H1 (cell line): ENCODE results near the gene NUCB1. TPM values are rescaled to one million over a fixed set of nuclear protein-coding genes. Genes with fewer than 3 reads are reported as not detected.

Experiments
- CTCF ChIA-PET: fragments of 300-600 bp; sonication (Branson Sonifier 250); formaldehyde crosslinking; loops from one replicate; lab custom pipeline; 2021; ENCODE audit not compliant: partially characterized antibody; lab: Charles Lee
- POLR2A ChIA-PET: fragments of 300-600 bp; sonication (Branson Sonifier 250); formaldehyde crosslinking; loops from one replicate; lab custom pipeline; 2021; ENCODE audit warnings: inconsistent platforms; ENCODE audit not compliant: partially characterized antibody; lab: Charles Lee
- DNase-seq, 2 experiments: peaks; one replicate each; pipeline versions ENCODE4 v3.0.0 to v3.0.0-alpha.2; 2010 to 2022; ENCODE audit warnings: low spot score in 2 of 2, low read depth in 1 of 2, mixed read lengths in 1 of 2
- FAIRE-seq: peaks from 2 replicates; lab custom pipeline; 2011; peaks lifted over from hg19 to GRCh38; lab: Jason Lieb, UNC
- H2AFZ ChIP-seq: 2 replicates; pipeline ENCODE4 v1.8.1; 2012; ENCODE audit warnings: low read length, inconsistent platforms
- H2AK5ac ChIP-seq: 2 replicates; pipeline ENCODE4 v1.6.1; 2013; ENCODE audit warnings: low read depth, low read length
- H2BK120ac ChIP-seq: replicated peaks from 2 replicates; pipeline ENCODE3; 2013; ENCODE audit warnings: low read depth, low read length, inconsistent platforms
- H2BK12ac ChIP-seq: 2 replicates; pipeline ENCODE4 v1.6.1; 2013; ENCODE audit warnings: low read depth, low read length
- H2BK15ac ChIP-seq: 2 replicates; pipeline ENCODE4 v1.6.1; 2013; ENCODE audit warnings: low read length
- H2BK20ac ChIP-seq: 2 replicates; pipeline ENCODE4 v1.6.1; 2013; ENCODE audit warnings: low read length
- H2BK5ac ChIP-seq: 2 replicates; pipeline ENCODE4 v1.6.1; 2013; ENCODE audit warnings: low read depth, low read length
- H3K14ac ChIP-seq: 2 replicates; pipeline ENCODE4 v1.6.1; 2013; ENCODE audit warnings: inconsistent platforms; ENCODE audit not compliant: insufficient read length
- H3K18ac ChIP-seq: 2 replicates; pipeline ENCODE4 v1.6.1; 2013; ENCODE audit warnings: low read length; ENCODE audit errors: extremely low read depth
- H3K23ac ChIP-seq: 2 replicates; pipeline ENCODE4 v1.6.1; 2013; ENCODE audit warnings: inconsistent platforms; ENCODE audit not compliant: insufficient read length
- H3K23me2 ChIP-seq: 2 replicates; pipeline ENCODE4 v1.6.1; 2013; ENCODE audit warnings: low read depth, low read length
- H3K27ac ChIP-seq: 2 replicates; pipeline ENCODE4 v1.6.1; 2011; ENCODE audit warnings: low read depth, low read length, inconsistent platforms
- H3K27me3 ChIP-seq, 4 experiments: replicated peaks in 1 of 4; 1 replicate in 1 of 4; 2 replicates in 3 of 4; pipeline versions ENCODE4 v1.6.1 to v1.8.1; 2011 to 2013; ENCODE audit warnings: low read length in 3 of 4, mild to moderate bottlenecking in 3 of 4, inconsistent platforms in 2 of 4, mixed read lengths in 2 of 4, moderate library complexity in 1 of 4; ENCODE audit not compliant: control insufficient read depth in 3 of 4, insufficient read depth in 3 of 4; ENCODE audit errors: extremely low read depth in 1 of 4
- H3K36me3 ChIP-seq, 4 experiments: 2 replicates each; pipeline versions ENCODE4 v1.6.1 to v1.8.1; 2011 to 2013; ENCODE audit warnings: mild to moderate bottlenecking in 4 of 4, low read length in 3 of 4, moderate library complexity in 2 of 4, control low read depth in 1 of 4, inconsistent platforms in 1 of 4; ENCODE audit not compliant: insufficient read depth in 4 of 4, control insufficient read depth in 2 of 4
- H3K4ac ChIP-seq: replicated peaks from 2 replicates; pipeline ENCODE3; 2013; ENCODE audit warnings: low read length, low read depth, mixed read lengths, inconsistent platforms; ENCODE audit not compliant: insufficient read length
- H3K4me1 ChIP-seq, 4 experiments: replicated peaks in 1 of 4; 1 replicate in 1 of 4; 2 replicates in 3 of 4; pipeline versions ENCODE4 v1.6.1 to v1.8.1; 2011 to 2013; ENCODE audit warnings: low read length in 3 of 4, inconsistent platforms in 2 of 4, mixed read lengths in 1 of 4; ENCODE audit not compliant: insufficient read depth in 4 of 4, control insufficient read depth in 3 of 4
- H3K4me2 ChIP-seq, 2 experiments: 2 replicates each; pipeline versions ENCODE4 v1.6.1 to v1.8.1; 2011 to 2013; ENCODE audit warnings: low read depth in 2 of 2, low read length in 2 of 2, control low read depth in 1 of 2, inconsistent platforms in 1 of 2, mild to moderate bottlenecking in 1 of 2; ENCODE audit not compliant: insufficient read depth in 1 of 2
- H3K4me3 ChIP-seq, 4 experiments: fragments of 200-600, 300-600 bp in 1 of 4; sonication (generic), shearing (Covaris generic), sonication (Bioruptor Twin) in 1 of 4; 2 replicates each; pipeline versions ENCODE4 v1.5.1 to v1.8.1; 2011 to 2016; ENCODE audit warnings: low read length in 4 of 4, low read depth in 3 of 4, control low read depth in 2 of 4, inconsistent platforms in 2 of 4, mild to moderate bottlenecking in 2 of 4, mixed read lengths in 1 of 4, moderate library complexity in 1 of 4; ENCODE audit not compliant: insufficient read depth in 2 of 4; ENCODE audit errors: extremely low read depth in 1 of 4
- H3K56ac ChIP-seq: replicated peaks from 2 replicates; pipeline ENCODE3; 2013; ENCODE audit warnings: low read depth, mild to moderate bottlenecking, mixed read lengths, low read length, inconsistent platforms; ENCODE audit not compliant: insufficient read length
- H3K79me1 ChIP-seq: 2 replicates; pipeline ENCODE4 v1.6.1; 2013; ENCODE audit warnings: low read depth, low read length, control low read depth
- H3K79me2 ChIP-seq, 2 experiments: 2 replicates each; pipeline versions ENCODE4 v1.6.1 to v1.8.1; 2012 to 2013; ENCODE audit warnings: low read length in 2 of 2, mild to moderate bottlenecking in 2 of 2, inconsistent platforms in 1 of 2; ENCODE audit not compliant: insufficient read depth in 2 of 2, control insufficient read depth in 1 of 2
- H3K9ac ChIP-seq, 4 experiments: replicated peaks in 1 of 4; 1 replicate in 1 of 4; 2 replicates in 3 of 4; pipeline versions ENCODE4 v1.6.1 to v1.8.1; 2011 to 2013; ENCODE audit warnings: low read depth in 3 of 4, low read length in 3 of 4, control low read depth in 2 of 4, mild to moderate bottlenecking in 2 of 4, moderate library complexity in 2 of 4, inconsistent platforms in 1 of 4; ENCODE audit errors: extremely low read depth in 1 of 4
- H3K9me3 ChIP-seq, 2 experiments: 2 replicates each; pipeline versions ENCODE4 v1.6.1 to v1.8.1; 2012 to 2013; ENCODE audit warnings: mild to moderate bottlenecking in 2 of 2, moderate library complexity in 2 of 2, control low read depth in 1 of 2, inconsistent platforms in 1 of 2, low read depth in 1 of 2, low read length in 1 of 2, mixed read lengths in 1 of 2; ENCODE audit not compliant: insufficient read depth in 2 of 2
- H4K20me1 ChIP-seq, 2 experiments: replicated peaks in 1 of 2; 2 replicates each; pipeline versions ENCODE3 to v1.8.1; 2011 to 2013; ENCODE audit warnings: inconsistent platforms in 2 of 2, low read length in 2 of 2, mild to moderate bottlenecking in 1 of 2; ENCODE audit not compliant: insufficient read depth in 2 of 2, control insufficient read depth in 1 of 2
- H4K5ac ChIP-seq: 2 replicates; pipeline ENCODE4 v1.6.1; 2013; ENCODE audit warnings: low read length, low read depth, mixed read lengths, inconsistent platforms; ENCODE audit not compliant: insufficient read length
- H4K8ac ChIP-seq: 2 replicates; pipeline ENCODE4 v1.8.0; 2013; ENCODE audit warnings: mild to moderate bottlenecking, moderate library complexity, low read length, inconsistent platforms; ENCODE audit not compliant: insufficient read depth; ENCODE audit errors: extremely low read depth
- H4K91ac ChIP-seq: replicated peaks from 2 replicates; pipeline ENCODE3; 2013; ENCODE audit warnings: low read length, mixed read lengths, inconsistent platforms; ENCODE audit not compliant: insufficient read length
- TAF7 ChIP-seq: optimal IDR thresholded peaks from 2 replicates; pipeline ENCODE3; 2011; ENCODE audit warnings: low read depth, mild to moderate bottlenecking, inconsistent platforms, low read length, moderate library complexity, borderline replicate concordance
- USF2 ChIP-seq: IDR thresholded peaks from 2 replicates; pipeline ENCODE4 v1.6.1; 2011; ENCODE audit warnings: low read length, improper control_type of control experiment
- WGBS, 2 experiments: shearing (Covaris generic) in 1 of 2; methylation state at CpG; one replicate each; pipeline versions ENCODE4 v1.1.6 to v1.1.7; 2013 to 2015; ENCODE audit warnings: low lambda C conversion rate in 2 of 2, mixed read lengths in 2 of 2, inconsistent platforms in 1 of 2, low coverage in 1 of 2, missing lambda C conversion rate in 1 of 2; ENCODE audit not compliant: insufficient replicate concordance in 2 of 2, insufficient coverage in 1 of 2, insufficient read length in 1 of 2; ENCODE audit errors: extremely low coverage in 1 of 2, missing lambda C conversion rate in 1 of 2; 5-methylcytosine and 5-hydroxymethylcytosine counted together
- polyA plus RNA-seq, 7 experiments: library from polyadenylated mRNA; depleted of rRNA in 3 of 7; stranded (reverse) in 5 of 7; unstranded in 2 of 7; fragments of >200 nt in 5 of 7; fragments of 200-250 nt in 2 of 7; gene quantifications; 1 replicate in 5 of 7; 2 replicates in 1 of 7; 4 replicates in 1 of 7; pipeline versions ENCODE4 v1.2.1 to v1.2.3, GENCODE V29; 2011 to 2013; ENCODE audit warnings: missing spikeins in 2 of 7, mixed read lengths in 2 of 7
- total RNA-seq: library from RNA; stranded (reverse); fragmentation: NEBNext Ultra II Directional; extraction: Animal tissue kit (Norgen Biotek cat#: 25700); gene quantifications from 2 replicates; pipeline ENCODE4 v1.2.1, GENCODE V29; 2021

Gene NUCB1
- total and polyA plus RNA-seq, 2 of the 8 experiments (the other 6 are each of a cell fraction or from before 2014, with no cell fraction given), result 111 to 121 TPM

- TF ChIP-seq TAF7 (peak; percentile 27), USF2 (no peak)
- Histone ChIP-seq H2BK5ac (no peak overlapping the region), H3K27ac (no peak overlapping the region), H3K79me1 (peaks cover 2% of the 10 kb centered on the region; the same call in 1 of the 2 replicates), H4K8ac (no peak overlapping the region), H2BK15ac (no peak overlapping the region), H3K23me2 (peaks cover 5% of the 10 kb centered on the region; the same call in 1 of the 2 replicates), H2BK120ac (no peak overlapping the region), H3K4me2 (no peak overlapping the region), H3K9me3 (no peaks in the 10 kb centered on the region), H2AFZ (no peak overlapping the region), H3K14ac (no peak overlapping the region), H3K56ac (no peak overlapping the region), H3K79me2 (peaks cover 0 to 12% of the 10 kb centered on the region in 2 experiments; a peak in 2 of 4 replicates), H3K9ac (no peak overlapping the region), H3K23ac (no peak overlapping the region), H2BK20ac (no peak overlapping the region), H3K4me3 (no peak overlapping the region), H2AK5ac (no peak overlapping the region), H3K27me3 (no peaks in the 10 kb centered on the region), H3K4me1 (peaks cover 0 to 3% (median 1%) of the 10 kb centered on the region in 4 experiments; a peak in 4 of 7 replicates), H4K20me1 (peaks cover 3 to 13% of the 10 kb centered on the region in 2 experiments), H4K91ac (no peak overlapping the region), H2BK12ac (no peak overlapping the region), H3K36me3 (peaks cover 7 to 34% (median 19%) of the 10 kb centered on the region in 4 experiments; a peak in 5 of 8 replicates), H3K4ac (no peak overlapping the region), H3K18ac (no peak overlapping the region), H4K5ac (no peak overlapping the region)
- ChIA-PET POLR2A (interaction anchor here (0.9 to 4.6 kb wide), 15 partner anchors 9 to 144 kb away, joined by 3 to 27 read pairs (median 4); partner anchors contain the start of genes BAX, DHDH, NUCB1 and PPP1R15A), CTCF (interaction anchor here (0.5 to 3.0 kb wide), 49 partner anchors 8 to 218 kb away, joined by 3 to 18 read pairs (median 5); partner anchors contain the start of genes BAX, DHDH, FUT1 and GYS1)
- WGBS, 2 experiments, result 95% methylated on average over 22 of the region's 23 CpGs; no CpG with 5 or more reads in 1 of the 2 experiments
- no peak for DNase-seq
- FAIRE-seq, result no peak
Observed at GRCh38 chr19:48970139-48970766, 70.1 kb downstream of the NUCB1 start.
